Measurements from ENCODE around the gene PDE7B.
"Not testable (repeated sequence)": the region's sequence is repeated elsewhere in the genome, so short reads cannot be mapped to it uniquely, and the experiment has no call there.

Gene PDE7B

GRCh38 chr6:135852746-135853145 lies 1.2 kb downstream of the PDE7B start:
- no peak for DNase-seq

- DNase-seq, result no peak
Measured at GRCh38 chr6:135853227-135853626, 1.7 kb downstream of the PDE7B start.

GRCh38 chr6:135853986-135854385 lies 2.5 kb downstream of the PDE7B start:
- no peak for DNase-seq

- DNase-seq, result no peak
Measured at GRCh38 chr6:135854799-135855198, 3.3 kb downstream of the PDE7B start.

GRCh38 chr6:135858931-135859330 lies 7.4 kb downstream of the PDE7B start:
- DNase-seq, result no peak

GRCh38 chr6:135860361-135860760 lies 8.9 kb downstream of the PDE7B start:
- DNase-seq, result no peak

- no peak for DNase-seq
Measured at GRCh38 chr6:135861189-135861588, 9.7 kb downstream of the PDE7B start.

GRCh38 chr6:135864929-135865328 lies 13.4 kb downstream of the PDE7B start:
- DNase-seq, result not testable (repeated sequence)

GRCh38 chr6:135866445-135867123 lies 15.1 kb downstream of the PDE7B start:
- no peak for DNase-seq

- DNase-seq, result no peak
Measured at GRCh38 chr6:135867332-135867731, 15.8 kb downstream of the PDE7B start.

- DNase-seq, result no peak
Measured at GRCh38 chr6:135869857-135870256, 18.4 kb downstream of the PDE7B start.

- DNase-seq, result no peak
Measured at GRCh38 chr6:135870722-135871121, 19.2 kb downstream of the PDE7B start.

GRCh38 chr6:135871296-135871695 lies 19.8 kb downstream of the PDE7B start:
- DNase-seq, result no peak

GRCh38 chr6:135871878-135872277 lies 20.4 kb downstream of the PDE7B start:
- DNase-seq, result no peak

- DNase-seq, result no peak
Measured at GRCh38 chr6:135875446-135875845, 23.9 kb downstream of the PDE7B start.

GRCh38 chr6:135876058-135876457 lies 24.6 kb downstream of the PDE7B start:
- DNase-seq, result no peak

GRCh38 chr6:135877666-135878065 lies 26.2 kb downstream of the PDE7B start:
- no peak for DNase-seq

GRCh38 chr6:135880066-135880972 lies 28.8 kb downstream of the PDE7B start:
- no peak for DNase-seq

- DNase-seq, result no peak
Measured at GRCh38 chr6:135883045-135883444, 31.5 kb downstream of the PDE7B start.

- DNase-seq, result no peak
Measured at GRCh38 chr6:135883536-135883935, 32.0 kb downstream of the PDE7B start.

GRCh38 chr6:135884136-135884535 lies 32.6 kb downstream of the PDE7B start:
- no peak for DNase-seq

- no peak for DNase-seq
Measured at GRCh38 chr6:135887069-135887468, 35.6 kb downstream of the PDE7B start.

GRCh38 chr6:135888818-135889217 lies 37.3 kb downstream of the PDE7B start:
- DNase-seq, result no peak

GRCh38 chr6:135890876-135891275 lies 39.4 kb downstream of the PDE7B start:
- no peak for DNase-seq

All from DMS79 (cell line).